ENCODE data around the gene LPAR3.

LPAR3 gene

DNA sequence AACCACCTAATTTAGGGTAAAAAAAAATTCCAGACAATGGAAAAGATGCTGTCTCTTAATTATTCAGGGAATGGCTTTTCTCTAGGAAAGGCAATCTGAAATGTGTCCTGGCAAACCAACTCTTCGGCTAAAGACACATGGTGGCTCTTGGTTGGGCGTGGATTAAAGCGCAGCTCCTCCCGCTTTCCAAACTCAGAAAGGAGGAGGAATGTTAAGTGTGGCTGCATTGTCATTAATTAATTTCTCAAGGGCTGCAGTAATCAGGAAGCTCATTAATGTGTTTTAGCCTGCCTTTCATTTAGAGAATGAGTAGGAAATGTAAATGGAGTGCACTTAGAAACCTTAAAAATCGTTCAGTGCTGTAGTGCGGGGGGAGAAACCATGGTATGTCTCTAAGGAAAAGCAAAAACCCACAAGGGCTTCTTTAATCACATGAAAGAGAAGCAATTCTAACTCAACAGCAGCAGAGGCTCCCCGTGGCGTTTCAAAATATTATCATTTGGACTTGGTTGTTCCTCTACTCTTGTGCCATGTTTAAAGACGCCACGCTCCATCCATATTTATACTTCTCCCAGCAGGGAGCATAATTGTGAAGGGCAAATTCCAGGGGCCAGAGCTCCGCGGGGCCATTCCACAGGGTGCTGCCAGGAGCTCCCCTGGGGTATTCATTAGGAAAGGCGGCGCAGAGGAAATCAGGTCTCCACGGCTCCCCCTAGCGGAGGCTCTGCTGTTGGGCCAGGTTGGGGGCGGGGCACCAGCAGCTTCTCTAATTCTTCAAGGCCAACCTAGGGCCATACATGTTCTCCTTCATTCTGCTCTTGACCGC, 110.8 kb downstream of the LPAR3 start:
- Histone ChIP-seq H3K9ac (ENCODE audit: low read depth in 1 of 2, low read length in 2 of 2) (no peak overlapping the region), H3K4me3 (ENCODE audit: low read length in 2 of 2) (no peak overlapping the region), H3K27ac (ENCODE audit: low read depth in 2 of 2, low read length in 2 of 2) (no peak overlapping the region), H3K36me3 (ENCODE audit: control insufficient read depth in 2 of 2, insufficient read depth in 2 of 2, low read length in 2 of 2) (no peaks in the 10 kb centered on the region), H3K4me1 (ENCODE audit: control insufficient read depth in 2 of 2, insufficient read depth in 2 of 2, low read length in 2 of 2) (no peaks in the 10 kb centered on the region), H3K9me3 (ENCODE audit: control insufficient read depth in 2 of 2, low read length in 2 of 2) (no peaks in the 10 kb centered on the region), H3K27me3 (ENCODE audit: control insufficient read depth in 2 of 2, insufficient read depth in 2 of 2, low read length in 2 of 2) (no peaks in the 10 kb centered on the region)

DNA sequence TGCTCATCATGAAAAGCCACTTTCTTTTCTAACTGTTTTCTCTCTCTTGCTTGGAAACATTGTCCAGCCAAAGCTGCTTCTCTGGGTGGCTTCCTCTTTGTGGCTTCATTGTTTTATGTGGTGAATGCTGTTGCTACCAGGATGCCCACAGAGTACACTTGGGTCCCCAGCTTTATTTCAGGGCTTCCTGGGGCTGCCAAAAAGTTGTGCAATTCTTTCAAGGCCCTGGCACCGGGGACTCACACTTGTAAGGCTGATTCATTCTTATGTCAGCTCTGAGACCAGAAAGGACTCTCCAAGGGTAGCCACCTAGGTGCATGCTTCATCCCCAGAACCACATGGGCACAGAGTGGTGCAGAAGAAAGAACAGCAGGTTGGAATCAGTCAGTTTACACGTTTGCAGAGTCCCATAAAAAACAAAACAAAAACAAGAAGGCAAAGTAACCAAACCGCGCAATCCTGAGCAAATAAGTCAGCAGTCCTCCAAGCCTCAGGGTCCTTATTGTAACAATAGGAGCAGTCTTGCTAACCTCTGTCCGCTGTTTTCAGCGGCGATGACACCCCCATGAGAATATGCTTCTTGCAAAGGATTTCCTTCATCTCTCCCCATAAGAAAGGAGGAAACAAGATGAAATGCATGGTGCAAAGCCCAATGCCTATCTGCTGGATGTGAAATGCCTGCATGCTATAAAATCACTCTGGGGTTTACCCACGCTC, 112.8 kb downstream of the LPAR3 start:
- no peaks in the 10 kb centered on the region for H3K9me3 ChIP-seq (ENCODE audit: control insufficient read depth in 2 of 2, low read length in 2 of 2)
- H3K9ac ChIP-seq (ENCODE audit: low read depth in 1 of 2, low read length in 2 of 2), result no peak overlapping the region
- H3K4me1 ChIP-seq (ENCODE audit: control insufficient read depth in 2 of 2, insufficient read depth in 2 of 2, low read length in 2 of 2), result no peaks in the 10 kb centered on the region
- H3K27me3 ChIP-seq (ENCODE audit: control insufficient read depth in 2 of 2, insufficient read depth in 2 of 2, low read length in 2 of 2), result no peaks in the 10 kb centered on the region
- H3K27ac ChIP-seq (ENCODE audit: low read depth in 2 of 2, low read length in 2 of 2), result no peak overlapping the region
- H3K36me3 ChIP-seq (ENCODE audit: control insufficient read depth in 2 of 2, insufficient read depth in 2 of 2, low read length in 2 of 2), result no peaks in the 10 kb centered on the region
- H3K4me3 ChIP-seq (ENCODE audit: low read length in 2 of 2), result no peak overlapping the region

DNA sequence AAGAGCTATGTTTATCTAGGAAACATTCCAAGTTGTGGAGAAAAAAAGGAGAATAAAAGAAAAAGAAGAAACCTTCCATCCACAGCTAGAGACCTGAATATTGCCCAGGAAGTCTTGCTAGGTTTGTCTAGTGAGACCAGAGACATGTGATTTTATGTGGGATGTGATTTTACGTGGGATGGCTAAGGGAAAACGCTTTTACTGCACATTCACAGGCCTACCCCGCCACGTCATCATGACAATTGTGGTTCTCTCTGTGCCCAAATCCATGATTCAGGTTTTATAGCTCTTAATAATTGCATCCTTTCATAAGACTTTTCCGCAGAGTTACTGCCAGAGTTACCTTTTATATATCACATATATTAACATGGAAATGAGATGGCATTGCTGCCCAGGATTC, 116.4 kb downstream of the LPAR3 start:
- Histone ChIP-seq H3K4me1 (ENCODE audit: control insufficient read depth in 2 of 2, insufficient read depth in 2 of 2, low read length in 2 of 2) (no peaks in the 10 kb centered on the region), H3K36me3 (ENCODE audit: control insufficient read depth in 2 of 2, insufficient read depth in 2 of 2, low read length in 2 of 2) (no peaks in the 10 kb centered on the region), H3K9me3 (ENCODE audit: control insufficient read depth in 2 of 2, low read length in 2 of 2) (no peaks in the 10 kb centered on the region), H3K27me3 (ENCODE audit: control insufficient read depth in 2 of 2, insufficient read depth in 2 of 2, low read length in 2 of 2) (no peaks in the 10 kb centered on the region), H3K27ac (ENCODE audit: low read depth in 2 of 2, low read length in 2 of 2) (no peak overlapping the region), H3K9ac (ENCODE audit: low read depth in 1 of 2, low read length in 2 of 2) (no peak overlapping the region), H3K4me3 (ENCODE audit: low read length in 2 of 2) (no peak overlapping the region)

GRCh38 chr1:84775535-84775920, 117.5 kb downstream of the LPAR3 start:
- H3K27ac ChIP-seq (ENCODE audit: low read depth in 2 of 2, low read length in 2 of 2), result no peak overlapping the region
- no peak overlapping the region for H3K9ac ChIP-seq (ENCODE audit: low read depth in 1 of 2, low read length in 2 of 2)
- H3K9me3 ChIP-seq (ENCODE audit: control insufficient read depth in 2 of 2, low read length in 2 of 2), result no peaks in the 10 kb centered on the region
- no peaks in the 10 kb centered on the region for H3K36me3 ChIP-seq (ENCODE audit: control insufficient read depth in 2 of 2, insufficient read depth in 2 of 2, low read length in 2 of 2)
- H3K4me1 ChIP-seq (ENCODE audit: control insufficient read depth in 2 of 2, insufficient read depth in 2 of 2, low read length in 2 of 2), result no peaks in the 10 kb centered on the region
- H3K4me3 ChIP-seq (ENCODE audit: low read length in 2 of 2), result no peak overlapping the region
- no peaks in the 10 kb centered on the region for H3K27me3 ChIP-seq (ENCODE audit: control insufficient read depth in 2 of 2, insufficient read depth in 2 of 2, low read length in 2 of 2)

GRCh38 chr1:84774669-84775534, 118.1 kb downstream of the LPAR3 start:
- H3K27ac ChIP-seq (ENCODE audit: low read depth in 2 of 2, low read length in 2 of 2), result no peak overlapping the region
- no peaks in the 10 kb centered on the region for H3K36me3 ChIP-seq (ENCODE audit: control insufficient read depth in 2 of 2, insufficient read depth in 2 of 2, low read length in 2 of 2)

DNA sequence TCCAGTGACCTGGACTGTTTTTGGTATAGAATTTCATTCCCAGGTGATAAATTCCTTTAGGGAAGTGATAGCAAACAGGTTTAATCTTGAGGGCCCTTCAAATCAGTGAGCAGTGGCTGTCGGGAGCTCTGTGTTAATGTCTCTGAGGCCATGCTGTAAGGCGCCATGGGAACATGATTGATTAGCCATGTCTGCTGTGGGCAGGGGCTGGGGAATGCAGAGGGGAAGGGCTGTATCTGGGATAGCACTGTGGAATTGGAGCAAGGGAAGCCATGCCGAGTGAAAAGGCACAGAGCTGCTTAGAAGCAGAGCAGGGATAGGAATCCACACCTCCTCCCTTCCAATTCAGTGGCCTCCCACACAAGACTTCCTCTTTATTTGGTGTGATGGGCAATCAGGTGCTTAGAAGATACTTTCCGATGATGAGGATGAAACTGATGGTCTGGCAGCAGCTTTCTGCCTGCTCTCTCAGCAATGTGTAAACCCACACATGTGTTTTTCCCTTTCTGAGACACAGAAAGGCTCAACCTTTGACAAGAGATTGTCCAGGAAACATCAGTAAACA, 119.0 kb downstream of the LPAR3 start:
- no peaks in the 10 kb centered on the region for H3K9me3 ChIP-seq (ENCODE audit: control insufficient read depth in 2 of 2, low read length in 2 of 2)
- H3K4me3 ChIP-seq (ENCODE audit: low read length in 2 of 2), result no peak overlapping the region
- H3K9ac ChIP-seq (ENCODE audit: low read depth in 1 of 2, low read length in 2 of 2), result no peak overlapping the region
- no peaks in the 10 kb centered on the region for H3K27me3 ChIP-seq (ENCODE audit: control insufficient read depth in 2 of 2, insufficient read depth in 2 of 2, low read length in 2 of 2)
- no peaks in the 10 kb centered on the region for H3K4me1 ChIP-seq (ENCODE audit: control insufficient read depth in 2 of 2, insufficient read depth in 2 of 2, low read length in 2 of 2)
- H3K27ac ChIP-seq (ENCODE audit: low read depth in 2 of 2, low read length in 2 of 2), result no peak overlapping the region
- H3K36me3 ChIP-seq (ENCODE audit: control insufficient read depth in 2 of 2, insufficient read depth in 2 of 2, low read length in 2 of 2), result no peaks in the 10 kb centered on the region

More at GRCh38 chr1:84774669-84775534, 118.1 kb downstream of the LPAR3 start:
- no peaks in the 10 kb centered on the region for H3K4me1 ChIP-seq (ENCODE audit: control insufficient read depth in 2 of 2, insufficient read depth in 2 of 2, low read length in 2 of 2)
- H3K9me3 ChIP-seq (ENCODE audit: control insufficient read depth in 2 of 2, low read length in 2 of 2), result no peaks in the 10 kb centered on the region
- no peaks in the 10 kb centered on the region for H3K27me3 ChIP-seq (ENCODE audit: control insufficient read depth in 2 of 2, insufficient read depth in 2 of 2, low read length in 2 of 2)
- H3K9ac ChIP-seq (ENCODE audit: low read depth in 1 of 2, low read length in 2 of 2), result no peak overlapping the region
- no peak overlapping the region for H3K4me3 ChIP-seq (ENCODE audit: low read length in 2 of 2)

DNA sequence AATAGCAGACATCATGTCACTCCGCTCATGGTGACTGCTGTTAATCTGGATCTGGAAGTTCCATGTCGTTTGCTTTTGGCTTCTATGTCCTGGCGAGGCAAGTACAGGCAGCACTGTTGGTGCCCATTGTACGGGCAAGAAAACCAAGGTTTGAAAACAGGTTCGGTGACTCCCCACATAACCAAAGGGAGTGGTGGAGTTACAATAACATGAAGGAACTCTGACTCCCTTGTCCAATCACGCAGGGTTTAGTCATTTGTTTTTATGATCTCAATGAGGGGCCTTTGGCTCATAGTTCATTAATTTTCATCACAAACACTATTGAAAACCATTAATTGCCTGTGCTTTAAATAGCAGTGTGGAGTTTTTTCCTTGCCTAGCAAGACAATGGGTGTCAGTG, 119.8 kb downstream of the LPAR3 start:
- Histone ChIP-seq H3K27me3 (ENCODE audit: control insufficient read depth in 2 of 2, insufficient read depth in 2 of 2, low read length in 2 of 2) (no peaks in the 10 kb centered on the region), H3K27ac (ENCODE audit: low read depth in 2 of 2, low read length in 2 of 2) (no peak overlapping the region), H3K4me3 (ENCODE audit: low read length in 2 of 2) (no peak overlapping the region), H3K4me1 (ENCODE audit: control insufficient read depth in 2 of 2, insufficient read depth in 2 of 2, low read length in 2 of 2) (no peaks in the 10 kb centered on the region), H3K9ac (ENCODE audit: low read depth in 1 of 2, low read length in 2 of 2) (no peak overlapping the region), H3K9me3 (ENCODE audit: control insufficient read depth in 2 of 2, low read length in 2 of 2) (no peaks in the 10 kb centered on the region), H3K36me3 (ENCODE audit: control insufficient read depth in 2 of 2, insufficient read depth in 2 of 2, low read length in 2 of 2) (no peaks in the 10 kb centered on the region)

- Histone ChIP-seq H3K9ac (ENCODE audit: low read depth in 1 of 2, low read length in 2 of 2) (no peak overlapping the region), H3K36me3 (ENCODE audit: control insufficient read depth in 2 of 2, insufficient read depth in 2 of 2, low read length in 2 of 2) (no peaks in the 10 kb centered on the region), H3K27me3 (ENCODE audit: control insufficient read depth in 2 of 2, insufficient read depth in 2 of 2, low read length in 2 of 2) (no peaks in the 10 kb centered on the region), H3K4me1 (ENCODE audit: control insufficient read depth in 2 of 2, insufficient read depth in 2 of 2, low read length in 2 of 2) (no peaks in the 10 kb centered on the region), H3K4me3 (ENCODE audit: low read length in 2 of 2) (no peak overlapping the region), H3K27ac (ENCODE audit: low read depth in 2 of 2, low read length in 2 of 2) (no peak overlapping the region), H3K9me3 (ENCODE audit: control insufficient read depth in 2 of 2, low read length in 2 of 2) (no peaks in the 10 kb centered on the region)
Measured at GRCh38 chr1:84772428-84772943, 120.5 kb downstream of the LPAR3 start.

DNA sequence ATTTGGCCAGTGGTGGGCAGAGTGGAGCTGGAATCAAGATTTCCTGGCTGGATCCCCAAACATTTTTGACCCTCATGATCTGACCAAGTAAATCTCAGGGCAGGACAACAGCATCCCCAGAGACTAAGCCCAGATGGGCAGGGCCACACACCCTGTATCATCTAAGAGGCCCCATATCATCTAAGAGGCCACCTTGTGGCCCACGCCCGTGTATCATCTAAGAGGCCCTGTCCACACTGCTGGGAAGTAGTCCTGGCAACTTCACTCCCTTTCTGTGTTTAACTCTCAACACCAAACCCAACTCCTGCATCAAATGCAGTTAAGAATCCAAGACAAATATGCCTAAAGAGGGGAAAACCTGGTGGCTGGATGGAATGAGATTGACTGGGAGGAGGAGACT, 121.1 kb downstream of the LPAR3 start:
- H3K4me3 ChIP-seq (ENCODE audit: low read length in 2 of 2), result no peak overlapping the region
- no peak overlapping the region for H3K9ac ChIP-seq (ENCODE audit: low read depth in 1 of 2, low read length in 2 of 2)
- no peaks in the 10 kb centered on the region for H3K36me3 ChIP-seq (ENCODE audit: control insufficient read depth in 2 of 2, insufficient read depth in 2 of 2, low read length in 2 of 2)
- no peaks in the 10 kb centered on the region for H3K4me1 ChIP-seq (ENCODE audit: control insufficient read depth in 2 of 2, insufficient read depth in 2 of 2, low read length in 2 of 2)
- no peak overlapping the region for H3K27ac ChIP-seq (ENCODE audit: low read depth in 2 of 2, low read length in 2 of 2)
- H3K27me3 ChIP-seq (ENCODE audit: control insufficient read depth in 2 of 2, insufficient read depth in 2 of 2, low read length in 2 of 2), result no peaks in the 10 kb centered on the region
- no peaks in the 10 kb centered on the region for H3K9me3 ChIP-seq (ENCODE audit: control insufficient read depth in 2 of 2, low read length in 2 of 2)
